Renal cortex interstitium (tissue), 11 donors: ENCODE measurements around the gene NEK10. TPM values are rescaled to one million over a fixed set of nuclear protein-coding genes. Genes with fewer than 3 reads are reported as not detected.

Experiments used
- DNase-seq, 11 donors: peaks; one replicate each; pipeline ENCODE4 v3.0.0-alpha.2; 2013; ENCODE audit warnings: low read depth in 9 of 11, low spot score in 4 of 11; ENCODE audit errors: extremely low read depth in 1 of 11
- polyA plus RNA-seq, 3 donors: library from polyadenylated mRNA; unstranded; fragments of 120-200 nt; gene quantifications; one replicate each; pipeline ENCODE4 v1.2.1, GENCODE V29; 2013; ENCODE audit not compliant: insufficient read length in 3 of 3

NEK10 gene
- polyA plus RNA-seq, 3 donors: 1.6 to 2.2 (median 2.0) TPM

- DNase-seq: peak; percentile 32 to 60 (median 53)
Measured at GRCh38 chr3:27134171-27134796, 234.9 kb downstream of the NEK10 start.

- DNase-seq: no peak
Measured at GRCh38 chr3:27133060-27133459, 236.1 kb downstream of the NEK10 start.

DNA sequence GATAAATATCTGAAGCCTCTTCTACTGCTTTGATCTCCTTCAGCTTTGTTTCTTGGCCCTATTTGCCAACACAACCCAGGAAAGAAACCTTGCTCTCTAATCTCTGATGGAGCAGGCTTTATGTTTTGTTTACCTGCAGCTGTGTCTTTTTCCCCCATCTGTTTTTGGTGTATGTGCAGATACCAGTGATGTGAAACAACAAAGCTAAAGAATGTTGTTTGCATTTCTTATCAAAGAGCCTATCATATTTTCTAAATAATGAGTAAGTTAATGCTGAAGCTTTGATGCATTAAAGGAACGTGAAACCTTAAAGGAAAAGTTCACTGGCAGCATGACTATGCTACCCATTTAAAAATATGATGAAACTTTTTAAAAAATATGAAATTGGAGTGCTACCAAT, 238.4 kb downstream of the NEK10 start:
- DNase-seq: no peak

DNA sequence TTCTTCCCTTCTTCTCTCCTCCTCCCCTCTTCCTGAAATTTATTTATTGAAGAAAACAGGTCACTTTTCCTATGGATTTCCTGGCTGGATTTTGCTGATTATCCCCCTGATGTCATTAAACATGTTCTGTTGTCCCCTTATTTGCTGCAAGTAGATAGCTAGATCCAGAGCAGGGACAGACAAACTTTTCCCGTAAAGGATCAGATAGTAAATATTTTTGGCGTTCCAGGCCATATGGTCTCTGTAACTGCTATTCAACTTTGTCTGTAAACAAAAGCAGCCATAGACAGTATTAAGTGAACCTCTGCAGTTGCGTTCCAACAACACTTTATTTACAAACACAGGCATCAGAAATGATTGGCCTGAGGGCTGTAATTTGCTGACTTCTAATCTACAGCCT, 241.3 kb downstream of the NEK10 start:
- DNase-seq: no peak

- no peak for DNase-seq
Measured at GRCh38 chr3:27127195-27127594, 242.0 kb downstream of the NEK10 start.

GRCh38 chr3:27125821-27126501, 243.2 kb downstream of the NEK10 start:
- no peak for DNase-seq

DNA sequence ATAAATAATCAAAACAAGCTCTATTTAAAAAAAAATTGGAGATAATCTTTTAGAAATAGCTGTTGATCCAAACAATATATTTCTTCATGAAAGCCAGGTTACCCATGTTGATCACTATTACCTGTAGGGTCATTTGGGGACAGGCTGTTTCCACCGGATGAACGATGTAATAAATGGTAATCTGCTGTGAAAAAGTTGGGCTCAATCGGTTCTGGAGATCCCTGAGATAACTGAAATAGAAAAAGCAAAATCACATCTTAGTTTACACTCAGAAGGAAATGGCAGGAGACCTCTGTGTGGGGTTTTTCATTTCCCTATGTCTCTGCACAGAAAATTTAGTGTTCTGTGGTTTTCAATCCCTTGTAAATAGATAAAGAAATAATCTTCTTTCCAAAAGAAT, 249.5 kb downstream of the NEK10 start:
- DNase-seq: no peak

DNA sequence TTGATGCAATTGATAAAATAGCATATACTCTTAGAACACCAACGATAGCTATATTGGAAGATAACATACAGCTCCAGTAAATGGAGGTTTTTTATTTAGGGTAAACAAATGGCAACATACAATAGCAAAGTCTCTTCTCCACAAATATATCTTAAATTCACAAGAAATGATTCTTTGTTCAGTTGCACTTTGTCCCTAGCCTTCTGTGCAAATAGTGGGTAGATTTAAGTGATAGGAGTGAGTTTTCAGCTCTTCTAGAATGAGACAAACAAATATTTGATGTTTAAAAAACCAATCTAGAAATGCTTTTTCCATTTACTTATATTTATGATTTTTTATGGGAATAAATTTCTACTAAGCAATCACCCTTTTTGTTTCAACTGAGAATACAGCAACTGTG, 253.8 kb downstream of the NEK10 start:
- no peak for DNase-seq

GRCh38 chr3:27114684-27115083, 254.5 kb downstream of the NEK10 start:
- no peak for DNase-seq

GRCh38 chr3:27114129-27114528, 255.1 kb downstream of the NEK10 start:
- DNase-seq: no peak

- no peak for DNase-seq
Measured at GRCh38 chr3:27110020-27110419, 259.2 kb downstream of the NEK10 start.

- DNase-seq: no peak
Measured at GRCh38 chr3:27108322-27108721, 260.9 kb downstream of the NEK10 start.

DNA sequence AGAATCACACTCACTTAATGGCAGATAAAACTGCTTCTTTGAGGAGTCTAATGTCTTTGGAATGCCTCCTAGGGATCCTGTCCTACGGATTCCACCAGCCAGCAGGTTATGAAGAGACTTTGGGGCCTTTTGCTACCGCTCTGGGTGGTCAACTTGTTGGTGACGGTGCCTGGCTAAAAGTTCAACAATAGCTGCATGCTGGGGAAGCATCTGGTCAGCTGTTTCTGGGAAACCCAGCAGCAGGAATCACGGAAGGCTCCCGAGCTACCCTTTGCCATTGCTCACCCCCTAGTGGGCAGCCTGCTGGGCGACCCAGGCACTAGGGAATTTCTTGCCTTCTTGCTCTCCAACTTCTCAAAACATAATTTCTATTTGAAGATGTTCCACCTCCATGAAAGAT, 263.3 kb downstream of the NEK10 start:
- DNase-seq: no peak

GRCh38 chr3:27097182-27097581, 272.0 kb downstream of the NEK10 start:
- DNase-seq: no peak

DNA sequence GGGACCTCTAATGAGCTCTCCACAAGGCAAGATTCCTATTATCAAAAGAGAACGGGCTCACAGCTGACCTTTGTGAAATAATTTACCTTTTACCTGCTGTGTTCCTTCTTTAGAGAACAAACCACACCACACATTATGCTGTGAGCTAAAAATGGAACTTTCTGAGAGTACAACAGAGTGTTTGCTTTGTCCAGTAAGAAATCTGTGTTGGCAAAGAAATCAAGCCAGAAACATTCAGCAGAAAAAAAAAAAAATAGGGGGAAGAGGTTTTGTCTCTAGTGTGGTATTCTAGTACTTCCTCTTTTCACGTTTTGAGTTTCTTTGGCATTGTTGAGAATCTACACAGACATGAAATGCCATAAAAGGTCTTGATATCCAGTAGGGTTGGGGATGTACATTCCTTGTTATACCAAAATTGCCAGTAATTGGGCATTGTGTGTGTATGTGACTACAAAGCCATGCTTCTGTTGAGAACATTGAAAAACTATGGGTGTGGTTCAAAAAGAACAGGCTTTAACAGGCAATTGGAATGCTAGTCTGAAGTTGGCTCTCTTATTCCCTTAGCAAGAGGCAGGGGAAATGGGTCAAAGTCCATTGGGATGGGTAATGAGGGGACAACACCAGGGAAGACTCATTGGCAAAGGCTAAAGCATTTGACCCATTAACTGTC, 273.5 kb downstream of the NEK10 start:
- DNase-seq: no peak

- no peak for DNase-seq
Measured at GRCh38 chr3:27094721-27095120, 274.5 kb downstream of the NEK10 start.

GRCh38 chr3:27093771-27094170, 275.4 kb downstream of the NEK10 start:
- DNase-seq: no peak

DNA sequence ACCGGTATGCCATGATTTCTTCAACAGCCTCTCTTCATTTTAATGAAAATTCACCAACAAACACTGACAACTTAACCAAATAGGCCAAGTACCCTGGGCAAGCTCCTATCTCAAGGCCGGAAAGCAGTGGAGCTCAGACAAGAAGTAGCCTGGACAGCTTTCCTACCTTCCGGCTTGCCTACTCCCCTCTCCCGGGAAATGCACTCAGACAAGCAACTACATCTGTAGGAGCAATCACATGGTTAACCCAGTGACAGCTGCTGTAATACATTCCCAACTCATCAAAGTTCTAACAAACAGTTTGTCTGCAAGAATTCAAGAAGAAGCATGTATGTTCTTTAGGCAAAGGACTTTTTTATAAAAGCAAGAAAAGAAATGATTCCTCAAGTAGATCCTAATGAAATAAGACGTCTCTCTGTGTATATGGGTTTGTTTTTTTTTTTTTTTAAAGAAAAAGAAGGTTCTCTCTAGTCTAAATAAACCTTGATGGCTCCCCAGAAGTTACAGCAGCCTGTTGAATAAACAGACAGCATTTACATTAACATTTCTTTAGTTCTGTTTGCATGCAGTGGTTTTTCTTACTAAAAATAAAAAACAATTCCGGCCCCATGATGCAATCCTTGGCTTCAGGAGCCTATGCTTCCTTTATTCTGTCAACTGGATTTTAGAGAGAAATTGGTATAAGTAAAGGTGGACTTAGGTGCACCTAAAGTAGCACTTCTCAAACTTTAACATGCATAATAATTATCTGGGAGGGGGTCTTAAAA, 278.7 kb downstream of the NEK10 start:
- DNase-seq: no peak

- DNase-seq: no peak
Measured at GRCh38 chr3:27089645-27090044, 279.5 kb downstream of the NEK10 start.

DNA sequence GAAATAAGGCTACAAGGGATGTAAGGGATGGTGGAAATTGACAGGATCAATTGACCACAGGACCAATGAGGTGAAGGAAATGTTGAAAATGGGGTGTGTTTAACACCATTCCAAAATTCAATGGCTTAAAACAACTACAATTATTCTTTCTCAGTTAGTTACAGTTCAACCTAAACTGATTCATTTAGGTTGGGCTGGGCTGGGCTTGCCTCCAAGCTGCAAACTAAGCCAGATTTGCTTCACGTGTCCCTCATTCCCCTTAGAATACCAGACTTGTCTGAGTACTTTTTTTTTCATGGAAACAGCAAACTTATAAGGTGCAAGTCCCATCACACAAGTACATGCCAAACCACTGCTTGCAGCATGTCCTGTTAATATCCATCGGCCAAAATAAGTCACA, 280.1 kb downstream of the NEK10 start:
- no peak for DNase-seq
